ENCODE data around the gene CMTM1. TPM values are rescaled to one million over a fixed set of nuclear protein-coding genes. Genes with fewer than 3 reads are reported as not detected.

The CMTM1 gene
- polyA plus RNA-seq, 1 donor from 2014 or later: 1.6 TPM

DNA sequence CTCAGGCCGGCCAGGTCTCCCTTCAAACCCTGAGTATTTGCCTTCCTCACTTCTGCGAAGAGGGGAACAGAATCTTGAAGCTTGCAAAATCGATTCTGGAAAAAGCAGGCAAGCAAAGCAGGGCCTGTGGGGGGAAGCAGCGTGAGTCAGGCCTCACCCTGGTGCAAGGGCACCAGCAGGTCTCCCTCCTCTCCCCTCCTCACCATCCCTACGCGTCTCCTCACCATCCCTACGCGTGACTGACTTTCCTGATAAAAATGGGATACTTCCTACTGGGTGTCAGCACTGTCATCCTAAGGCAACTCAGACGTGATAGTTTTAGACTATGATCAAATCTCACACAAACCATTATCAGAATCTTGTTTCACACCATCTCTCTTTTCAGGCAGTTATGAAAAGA lies 50.4 kb downstream of the CMTM1 start:
- no peaks in the 10 kb centered on the region for H3K9me2 ChIP-seq (ENCODE audit: insufficient read depth, low read length)
- H3F3A ChIP-seq (ENCODE audit: insufficient read depth, low read length, poor library complexity, severe bottlenecking): no peaks in the 10 kb centered on the region
- H3K36me3 ChIP-seq (ENCODE audit: insufficient read depth, low read length): peaks cover 4% of the 10 kb centered on the region
- no peak overlapping the region for H2AFZ ChIP-seq (ENCODE audit: low read depth, low read length)
- H3K27ac ChIP-seq (ENCODE audit: low read length): no peak overlapping the region
- H3K9ac ChIP-seq (ENCODE audit: low read length): no peak overlapping the region
- no peak for TF ChIP-seq MXI1 (conservative IDR thresholded peaks at IDR 0.05; ENCODE audit: poor library complexity, severe bottlenecking)
- TF ChIP-seq SMC3 (conservative IDR thresholded peaks at IDR 0.05; ENCODE audit: poor library complexity): no peak
- no peak for TF ChIP-seq EP300 (conservative IDR thresholded peaks at IDR 0.05; ENCODE audit: poor library complexity, severe bottlenecking)
- TF ChIP-seq, protein P1, sequence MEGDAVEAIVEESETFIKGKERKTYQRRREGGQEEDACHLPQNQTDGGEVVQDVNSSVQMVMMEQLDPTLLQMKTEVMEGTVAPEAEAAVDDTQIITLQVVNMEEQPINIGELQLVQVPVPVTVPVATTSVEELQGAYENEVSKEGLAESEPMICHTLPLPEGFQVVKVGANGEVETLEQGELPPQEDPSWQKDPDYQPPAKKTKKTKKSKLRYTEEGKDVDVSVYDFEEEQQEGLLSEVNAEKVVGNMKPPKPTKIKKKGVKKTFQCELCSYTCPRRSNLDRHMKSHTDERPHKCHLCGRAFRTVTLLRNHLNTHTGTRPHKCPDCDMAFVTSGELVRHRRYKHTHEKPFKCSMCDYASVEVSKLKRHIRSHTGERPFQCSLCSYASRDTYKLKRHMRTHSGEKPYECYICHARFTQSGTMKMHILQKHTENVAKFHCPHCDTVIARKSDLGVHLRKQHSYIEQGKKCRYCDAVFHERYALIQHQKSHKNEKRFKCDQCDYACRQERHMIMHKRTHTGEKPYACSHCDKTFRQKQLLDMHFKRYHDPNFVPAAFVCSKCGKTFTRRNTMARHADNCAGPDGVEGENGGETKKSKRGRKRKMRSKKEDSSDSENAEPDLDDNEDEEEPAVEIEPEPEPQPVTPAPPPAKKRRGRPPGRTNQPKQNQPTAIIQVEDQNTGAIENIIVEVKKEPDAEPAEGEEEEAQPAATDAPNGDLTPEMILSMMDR (IDR thresholded peaks at IDR 0.05; ENCODE audit: poor library complexity, severe bottlenecking): no peak
- no peak for TF ChIP-seq EZH2 (IDR thresholded peaks at IDR 0.05; ENCODE audit: borderline replicate concordance, insufficient read depth, low read length, poor library complexity, severe bottlenecking)
- no peak for TF ChIP-seq RAD21 (conservative IDR thresholded peaks at IDR 0.05)
- no peak for TF ChIP-seq TAF1 (IDR thresholded peaks at IDR 0.05; ENCODE audit: low read depth)
- TF ChIP-seq, protein P2, sequence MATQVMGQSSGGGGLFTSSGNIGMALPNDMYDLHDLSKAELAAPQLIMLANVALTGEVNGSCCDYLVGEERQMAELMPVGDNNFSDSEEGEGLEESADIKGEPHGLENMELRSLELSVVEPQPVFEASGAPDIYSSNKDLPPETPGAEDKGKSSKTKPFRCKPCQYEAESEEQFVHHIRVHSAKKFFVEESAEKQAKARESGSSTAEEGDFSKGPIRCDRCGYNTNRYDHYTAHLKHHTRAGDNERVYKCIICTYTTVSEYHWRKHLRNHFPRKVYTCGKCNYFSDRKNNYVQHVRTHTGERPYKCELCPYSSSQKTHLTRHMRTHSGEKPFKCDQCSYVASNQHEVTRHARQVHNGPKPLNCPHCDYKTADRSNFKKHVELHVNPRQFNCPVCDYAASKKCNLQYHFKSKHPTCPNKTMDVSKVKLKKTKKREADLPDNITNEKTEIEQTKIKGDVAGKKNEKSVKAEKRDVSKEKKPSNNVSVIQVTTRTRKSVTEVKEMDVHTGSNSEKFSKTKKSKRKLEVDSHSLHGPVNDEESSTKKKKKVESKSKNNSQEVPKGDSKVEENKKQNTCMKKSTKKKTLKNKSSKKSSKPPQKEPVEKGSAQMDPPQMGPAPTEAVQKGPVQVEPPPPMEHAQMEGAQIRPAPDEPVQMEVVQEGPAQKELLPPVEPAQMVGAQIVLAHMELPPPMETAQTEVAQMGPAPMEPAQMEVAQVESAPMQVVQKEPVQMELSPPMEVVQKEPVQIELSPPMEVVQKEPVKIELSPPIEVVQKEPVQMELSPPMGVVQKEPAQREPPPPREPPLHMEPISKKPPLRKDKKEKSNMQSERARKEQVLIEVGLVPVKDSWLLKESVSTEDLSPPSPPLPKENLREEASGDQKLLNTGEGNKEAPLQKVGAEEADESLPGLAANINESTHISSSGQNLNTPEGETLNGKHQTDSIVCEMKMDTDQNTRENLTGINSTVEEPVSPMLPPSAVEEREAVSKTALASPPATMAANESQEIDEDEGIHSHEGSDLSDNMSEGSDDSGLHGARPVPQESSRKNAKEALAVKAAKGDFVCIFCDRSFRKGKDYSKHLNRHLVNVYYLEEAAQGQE (IDR thresholded peaks at IDR 0.05; ENCODE audit: borderline replicate concordance): no peak
- TF ChIP-seq POLR2AphosphoS5 (IDR thresholded peaks at IDR 0.05): no peak
- H3K9me3 ChIP-seq (ENCODE audit: low read length): no peaks in the 10 kb centered on the region
- no peaks in the 10 kb centered on the region for H3K27me3 ChIP-seq (ENCODE audit: insufficient read depth, low read depth, low read length)
- no peak overlapping the region for H3K4me3 ChIP-seq (ENCODE audit: low read length)
- no peaks in the 10 kb centered on the region for H3K79me2 ChIP-seq (replicated peaks; ENCODE audit: insufficient read depth, low read length)
- H4K20me1 ChIP-seq (ENCODE audit: insufficient read depth): no peaks in the 10 kb centered on the region
- H3K4me2 ChIP-seq (ENCODE audit: low read length): no peak overlapping the region

DNA sequence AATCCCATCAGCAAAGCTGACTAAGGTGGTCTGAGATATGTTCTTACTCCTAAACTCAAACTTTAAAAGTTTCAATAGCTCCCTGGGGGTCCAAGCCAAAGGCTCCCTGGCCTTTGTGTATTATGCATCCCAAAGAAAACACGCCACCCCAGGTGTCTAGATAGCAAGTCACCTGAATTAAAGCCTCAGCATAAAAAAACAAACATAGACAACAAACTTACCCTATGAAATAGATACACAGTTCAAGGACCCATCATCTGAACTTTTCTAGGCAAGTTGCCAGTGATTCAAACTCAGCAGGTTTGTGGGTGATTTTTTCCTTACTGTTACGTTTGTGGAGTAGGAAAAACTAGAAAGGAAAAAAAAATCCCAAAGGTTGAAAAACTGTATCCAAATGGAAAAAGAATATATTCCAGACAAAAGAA lies 50.8 kb downstream of the CMTM1 start:
- Histone ChIP-seq H3K27me3 (ENCODE audit: insufficient read depth, low read depth, low read length) (no peaks in the 10 kb centered on the region), H3K9me2 (ENCODE audit: insufficient read depth, low read length) (no peaks in the 10 kb centered on the region), H3K4me2 (ENCODE audit: low read length) (no peak overlapping the region), H2AFZ (ENCODE audit: low read depth, low read length) (no peak overlapping the region), H3K9me3 (ENCODE audit: low read length) (no peaks in the 10 kb centered on the region), H3K27ac (ENCODE audit: low read length) (no peak overlapping the region), H4K20me1 (ENCODE audit: insufficient read depth) (no peaks in the 10 kb centered on the region), H3K79me2 (replicated peaks; ENCODE audit: insufficient read depth, low read length) (no peaks in the 10 kb centered on the region), H3K4me3 (ENCODE audit: low read length) (no peak overlapping the region), H3K9ac (ENCODE audit: low read length) (no peak overlapping the region), H3F3A (ENCODE audit: insufficient read depth, low read length, poor library complexity, severe bottlenecking) (no peaks in the 10 kb centered on the region), H3K36me3 (ENCODE audit: insufficient read depth, low read length) (peaks cover 4% of the 10 kb centered on the region)
- TF ChIP-seq, protein P1 (IDR thresholded peaks at IDR 0.05; ENCODE audit: poor library complexity, severe bottlenecking): no peak
- TF ChIP-seq, protein P2 (IDR thresholded peaks at IDR 0.05; ENCODE audit: borderline replicate concordance): no peak
- TF ChIP-seq RAD21 (conservative IDR thresholded peaks at IDR 0.05) (no peak), SMC3 (conservative IDR thresholded peaks at IDR 0.05; ENCODE audit: poor library complexity) (no peak), EP300 (conservative IDR thresholded peaks at IDR 0.05; ENCODE audit: poor library complexity, severe bottlenecking) (no peak), TAF1 (IDR thresholded peaks at IDR 0.05; ENCODE audit: low read depth) (no peak), EZH2 (IDR thresholded peaks at IDR 0.05; ENCODE audit: borderline replicate concordance, insufficient read depth, low read length, poor library complexity, severe bottlenecking) (no peak), POLR2AphosphoS5 (IDR thresholded peaks at IDR 0.05) (no peak), MXI1 (conservative IDR thresholded peaks at IDR 0.05; ENCODE audit: poor library complexity, severe bottlenecking) (no peak)
